Nephron progenitor cell (in vitro differentiated cells): ENCODE measurements around the gene DUSP28.

Experiments
- DNase-seq: peaks from one replicate; pipeline ENCODE4 v3.0.0; 2021
- H3K27ac Mint-ChIP-seq: 2 replicates; pipeline ENCODE4 v1.8.0; 2021; ENCODE audit warnings: mild to moderate bottlenecking, moderate library complexity, mixed read lengths
- H3K27me3 Mint-ChIP-seq: 2 replicates; pipeline ENCODE4 v1.8.0; 2021; ENCODE audit warnings: mild to moderate bottlenecking, low read depth, mixed read lengths; ENCODE audit not compliant: poor library complexity
- H3K36me3 Mint-ChIP-seq: 2 replicates; pipeline ENCODE4 v1.8.0; 2021; ENCODE audit warnings: low read depth, mixed read lengths
- H3K4me1 Mint-ChIP-seq: 2 replicates; pipeline ENCODE4 v1.8.0; 2021; ENCODE audit warnings: mixed read lengths
- H3K4me3 Mint-ChIP-seq: 2 replicates; pipeline ENCODE4 v1.8.0; 2021; ENCODE audit warnings: mild to moderate bottlenecking, moderate library complexity, mixed read lengths
- H3K9me3 Mint-ChIP-seq: 2 replicates; pipeline ENCODE4 v1.8.0; 2021; ENCODE audit warnings: mild to moderate bottlenecking, moderate library complexity, mixed read lengths
- CTCF ChIP-seq: fragments of 200-600 bp; sonication (generic); IDR thresholded peaks from 2 replicates; pipeline ENCODE4 v1.5.0; 2021; ENCODE audit warnings: antibody characterized with exemption

The DUSP28 gene

GRCh38 chr2:240600451-240600961 is 40.3 kb downstream of the DUSP28 start:
- peaks cover 8% of the 10 kb centered on the region for H3K4me1 Mint-ChIP-seq
- no peak overlapping the region for H3K27ac Mint-ChIP-seq
- no peak for TF ChIP-seq CTCF

GRCh38 chr2:240601061-240601830 is 41.1 kb downstream of the DUSP28 start:
- Mint-ChIP-seq H3K36me3 (peaks cover 6% of the 10 kb centered on the region), H3K4me3 (no peak overlapping the region), H3K9me3 (no peaks in the 10 kb centered on the region), H3K27me3 (no peaks in the 10 kb centered on the region), H3K4me1 (peaks cover 8% of the 10 kb centered on the region), H3K27ac (no peak overlapping the region)
- no peak for DNase-seq
- no peak for TF ChIP-seq CTCF

More at GRCh38 chr2:240600451-240600961, 40.3 kb downstream of the DUSP28 start:
- DNase-seq = no peak
- H3K27me3 Mint-ChIP-seq = no peaks in the 10 kb centered on the region
- no peak overlapping the region for H3K4me3 Mint-ChIP-seq
- H3K36me3 Mint-ChIP-seq = peaks cover 6% of the 10 kb centered on the region
- no peaks in the 10 kb centered on the region for H3K9me3 Mint-ChIP-seq

GRCh38 chr2:240601831-240602160 is 41.6 kb downstream of the DUSP28 start:
- Mint-ChIP-seq H3K4me1 (peaks cover 8% of the 10 kb centered on the region), H3K27me3 (peaks cover 4% of the 10 kb centered on the region), H3K9me3 (no peaks in the 10 kb centered on the region), H3K4me3 (no peak overlapping the region), H3K36me3 (peaks cover 6% of the 10 kb centered on the region), H3K27ac (no peak overlapping the region)
- DNase-seq = no peak
- no peak for TF ChIP-seq CTCF

GRCh38 chr2:240602266-240603050 is 42.3 kb downstream of the DUSP28 start:
- Mint-ChIP-seq H3K36me3 (peaks cover 6% of the 10 kb centered on the region), H3K4me1 (peaks cover 8% of the 10 kb centered on the region), H3K27me3 (peaks cover 6% of the 10 kb centered on the region), H3K27ac (no peak overlapping the region), H3K4me3 (no peak overlapping the region), H3K9me3 (no peaks in the 10 kb centered on the region)
- TF ChIP-seq CTCF = no peak
- DNase-seq = no peak

GRCh38 chr2:240603081-240603835 is 43.1 kb downstream of the DUSP28 start:
- Mint-ChIP-seq H3K27ac (no peak overlapping the region), H3K4me1 (peaks cover 8% of the 10 kb centered on the region), H3K4me3 (no peak overlapping the region), H3K36me3 (peaks cover 6% of the 10 kb centered on the region), H3K9me3 (no peaks in the 10 kb centered on the region), H3K27me3 (peaks cover 9% of the 10 kb centered on the region)
- no peak for TF ChIP-seq CTCF
- no peak for DNase-seq
